A549 (cell line): ENCODE data around the gene CCDC70. TPM values are rescaled to one million over a fixed set of nuclear protein-coding genes. Genes with fewer than 3 reads are reported as not detected.

Experiments used
- ATAC-seq, 2 experiments: fragments of 200-7000 bp in 1 of 2; fragments of >200 bp in 1 of 2; cut with Nextera tagmentation in 1 of 2; cut with Tn5 transposase in 1 of 2; 3 replicates each; pipeline versions ENCODE4 v1.8.0 to v1.9.1; 2018 to 2020; ENCODE audit warnings: mild to moderate bottlenecking in 1 of 2, moderate library complexity in 1 of 2
- CTCF ChIA-PET: fragments of 300-600 bp; sonication (Branson Sonifier 250); formaldehyde crosslinking; extraction: SDS; loops from one replicate; lab custom pipeline; 2021; ENCODE audit warnings: antibody characterized with exemption, inconsistent platforms; lab: Yijun Ruan, JAX
- POLR2A ChIA-PET: fragments of 350-600 bp; formaldehyde crosslinking; extraction: SDS; loops from one replicate; lab custom pipeline; 2021; ENCODE audit warnings: antibody characterized with exemption, inconsistent platforms; lab: Yijun Ruan, JAX
- DNase-seq, 2 experiments: peaks; one replicate each; pipeline versions ENCODE4 v3.0.0 to v3.0.0-alpha.2; 2011 to 2016; ENCODE audit warnings: low read depth in 1 of 2, low spot score in 1 of 2
- FAIRE-seq: peaks from 2 replicates; lab custom pipeline; 2011; peaks lifted over from hg19 to GRCh38; lab: Jason Lieb, UNC
- H3K27ac ChIP-seq, 2 experiments: fragments of >200 bp; sonication (Bioruptor Twin); formaldehyde crosslinking; 3 replicates each; pipeline ENCODE4 v1.5.1; 2016 to 2017
- H3K4me1 ChIP-seq: fragments of >200 bp; sonication (Bioruptor Twin); formaldehyde crosslinking; 3 replicates; pipeline ENCODE4 v1.6.1; 2016
- H3K4me2 ChIP-seq: fragments of >200 bp; sonication (Bioruptor Twin); formaldehyde crosslinking; 3 replicates; pipeline ENCODE4 v1.6.1; 2016
- H3K4me3 ChIP-seq: fragments of >200 bp; sonication (Bioruptor Twin); formaldehyde crosslinking; 3 replicates; pipeline ENCODE4 v1.5.1; 2016
- H3K9me3 ChIP-seq: fragments of >200 bp; sonication (Bioruptor Twin); formaldehyde crosslinking; 3 replicates; pipeline ENCODE4 v1.6.1; 2016
- CBX2 ChIP-seq: fragments of 200-600 bp; sonication (generic); IDR thresholded peaks from 2 replicates; pipeline ENCODE4 v1.6.1; 2016; ENCODE audit warnings: low read depth, mild to moderate bottlenecking, borderline replicate concordance
- CBX8 ChIP-seq: fragments of 200-600 bp; sonication (generic); IDR thresholded peaks from 2 replicates; pipeline ENCODE4 v1.6.1; 2016
- CEBPB ChIP-seq, 2 experiments: fragments of >200 bp in 1 of 2; sonication (Bioruptor Twin) in 1 of 2; formaldehyde crosslinking in 1 of 2; IDR thresholded peaks; 2 replicates each; pipeline ENCODE4 v1.6.1; 2012 to 2016
- CHD2 ChIP-seq: fragments of 150-350 bp; IDR thresholded peaks from 2 replicates; pipeline ENCODE4 v1.6.1; 2014; ENCODE audit warnings: low read length; ENCODE audit not compliant: partially characterized antibody
- CHD4 ChIP-seq: fragments of 200-600 bp; sonication (generic); IDR thresholded peaks from 2 replicates; pipeline ENCODE4 v1.6.1; 2016; ENCODE audit warnings: antibody characterized with exemption, mild to moderate bottlenecking, borderline replicate concordance
- EP300 ChIP-seq, 2 experiments: fragments of >200 bp; sonication (Bioruptor Twin); formaldehyde crosslinking; IDR thresholded peaks; 2 replicates in 1 of 2; 3 replicates in 1 of 2; pipeline ENCODE4 v1.6.1; 2016 to 2017
- FOSB ChIP-seq: fragments of 250-450 bp; sonication (Bioruptor Pico); IDR thresholded peaks from 2 replicates; pipeline ENCODE4 v1.5.0; 2020; ENCODE audit warnings: mild to moderate bottlenecking, moderate library complexity
- FOXS1 ChIP-seq: fragments of 250-450 bp; sonication (Bioruptor Pico); IDR thresholded peaks from 2 replicates; pipeline ENCODE4 v1.5.0; 2020; ENCODE audit warnings: mild to moderate bottlenecking, moderate library complexity
- HEYL ChIP-seq: fragments of 250-450 bp; sonication (Bioruptor Pico); IDR thresholded peaks from 2 replicates; pipeline ENCODE4 v1.8.0; 2021; ENCODE audit warnings: mild to moderate bottlenecking, moderate library complexity
- HOXB5 ChIP-seq: fragments of 250-450 bp; sonication (Bioruptor Pico); IDR thresholded peaks from 2 replicates; pipeline ENCODE4 v1.5.0; 2020; ENCODE audit warnings: mild to moderate bottlenecking, moderate library complexity
- KDM5A ChIP-seq: fragments of 200-600 bp; sonication (generic); IDR thresholded peaks from 2 replicates; pipeline ENCODE4 v1.6.1; 2016; ENCODE audit warnings: antibody characterized with exemption, mild to moderate bottlenecking
- MYC ChIP-seq: IDR thresholded peaks from 2 replicates; pipeline ENCODE4 v1.6.1; 2012; ENCODE audit warnings: mild to moderate bottlenecking, inconsistent platforms, low read length, improper control_type of control experiment, borderline replicate concordance
- RAD21 ChIP-seq, 2 experiments: fragments of >200 bp in 1 of 2; sonication (Bioruptor Twin) in 1 of 2; formaldehyde crosslinking in 1 of 2; IDR thresholded peaks in 1 of 2; conservative IDR thresholded peaks in 1 of 2; 2 replicates in 1 of 2; 3 replicates in 1 of 2; pipeline ENCODE4 v1.6.1; 2012 to 2018; ENCODE audit warnings: inconsistent platforms in 1 of 2
- ZFP36 ChIP-seq: fragments of 450-650 bp; IDR thresholded peaks from 2 replicates; pipeline ENCODE4 v1.6.1; 2014; ENCODE audit warnings: borderline replicate concordance; ENCODE audit not compliant: partially characterized antibody
- WGBS: methylation state at CpG from one replicate; pipeline ENCODE4 v1.1.6; 2017; ENCODE audit errors: missing lambda C conversion rate; 5-methylcytosine and 5-hydroxymethylcytosine counted together
- polyA plus RNA-seq, 4 experiments: library from polyadenylated mRNA; depleted of rRNA in 3 of 4; stranded (reverse); fragments of >200 nt; fragmentation: RNase III in 1 of 4; extraction: RNeasy Plus Mini Kit Qiagen cat#74134 plus additional on column Dnase treatment in 1 of 4; gene quantifications; 2 replicates in 3 of 4; 3 replicates in 1 of 4; pipeline ENCODE4 v1.2.3, GENCODE V29; 2011 to 2017
- TF ChIP-seq, protein P1 (sequence below): fragments of 250-450 bp; sonication (Bioruptor Pico); IDR thresholded peaks from 2 replicates; pipeline ENCODE4 v1.5.0; 2021; ENCODE audit warnings: mild to moderate bottlenecking, moderate library complexity, borderline replicate concordance
- TF ChIP-seq, protein P2 (sequence below): fragments of >200 bp; sonication (Bioruptor Twin); formaldehyde crosslinking; IDR thresholded peaks from 3 replicates; pipeline ENCODE4 v1.6.1; 2016
- TF ChIP-seq, protein P3 (sequence below): IDR thresholded peaks from 2 replicates; pipeline ENCODE4 v1.6.1; 2012
- TF ChIP-seq, protein P4 (sequence below): fragments of >200 bp; sonication (Bioruptor Twin); formaldehyde crosslinking; IDR thresholded peaks from 3 replicates; pipeline ENCODE4 v1.5.1; 2016
- TF ChIP-seq, protein P5 (sequence below): IDR thresholded peaks from 2 replicates; pipeline ENCODE4 v1.6.1; 2012
- TF ChIP-seq, protein P6 (sequence below): IDR thresholded peaks from 2 replicates; pipeline ENCODE4 v1.6.1; 2012; ENCODE audit warnings: low read depth, borderline replicate concordance

The CCDC70 gene
- polyA plus RNA-seq, 2 of the 4 experiments (the other 2 are of a cell fraction): not detected

DNA sequence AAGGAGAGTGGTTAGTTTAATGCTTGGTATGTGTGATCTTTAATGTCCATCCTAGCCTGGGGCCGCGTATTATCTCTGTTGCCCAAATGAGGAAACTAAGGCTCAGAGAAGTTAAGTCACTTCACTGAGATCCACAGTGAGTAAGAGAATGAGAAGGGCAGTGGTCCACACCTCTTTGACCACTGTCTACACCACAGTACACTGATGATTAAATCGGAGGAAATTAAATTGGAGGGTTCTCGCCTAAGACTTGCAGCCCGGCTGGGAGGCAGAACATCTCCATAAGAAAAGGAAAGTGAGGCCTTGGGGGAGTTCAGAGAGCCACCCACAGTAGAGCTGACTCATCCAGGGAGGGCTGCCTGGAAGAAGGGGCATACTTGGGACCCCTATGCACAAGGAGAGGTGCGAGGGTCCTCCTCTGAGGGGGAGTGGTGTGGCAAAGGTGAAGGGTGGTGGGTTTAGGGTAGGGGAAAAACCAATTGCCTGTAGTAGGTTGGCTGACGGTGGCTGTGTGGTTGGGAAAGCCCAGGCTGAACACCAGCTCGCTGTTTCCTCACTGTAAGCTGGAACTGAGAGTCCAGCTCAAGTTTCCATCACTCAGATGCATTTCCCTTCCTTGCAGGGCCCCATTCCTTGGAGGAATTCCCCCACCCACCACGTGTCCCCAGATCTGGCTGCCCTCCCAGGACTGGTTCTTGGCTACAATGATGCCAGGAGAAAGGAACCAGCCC is 42.8 kb upstream of the CCDC70 start:
- POLR2A ChIA-PET: no interaction called here

DNA sequence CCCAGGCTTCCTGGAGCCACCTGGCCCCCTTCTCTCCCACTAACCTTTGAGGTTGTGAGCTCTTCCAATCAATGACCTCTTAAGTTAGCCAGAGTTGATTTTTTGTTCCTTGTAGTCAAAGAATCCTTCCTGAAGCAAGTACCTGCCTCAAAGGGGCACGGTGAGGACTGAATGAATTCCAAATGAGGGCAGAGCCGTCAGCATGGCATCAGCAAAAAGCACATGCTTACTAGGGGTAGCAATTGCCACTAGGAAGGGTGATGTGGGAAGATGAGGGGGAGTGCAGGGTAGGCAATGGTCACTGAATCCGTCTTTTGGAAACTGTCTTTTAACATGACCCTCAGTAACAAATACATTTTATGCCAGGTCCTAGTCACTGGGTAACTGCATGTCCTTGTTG is 42.2 kb upstream of the CCDC70 start:
- H3K4me2 ChIP-seq: no peak overlapping the region
- DNase-seq (no peak), ATAC-seq (no peak), FAIRE-seq (no peak)
- H3K4me3 ChIP-seq: no peak overlapping the region
- no peaks in the 10 kb centered on the region for H3K9me3 ChIP-seq
- peaks cover 13% of the 10 kb centered on the region; the same call in 1 of the 3 replicates for H3K4me1 ChIP-seq
- CTCF ChIA-PET: interaction anchor here (0.6 to 0.9 kb wide), 2 partner anchors 26 to 158 kb away, joined by 3 read pairs; no protein-coding TSS in a partner anchor
- TF ChIP-seq RAD21 (conservative IDR thresholded peaks at IDR 0.05 in 1 of 2, IDR thresholded peaks at IDR 0.05 in 1 of 2) (no peak), HOXB5 (no peak), MYC (no peak), CEBPB (IDR thresholded peaks at IDR 0.05) (no peak), FOXS1 (no peak)
- TF ChIP-seq, protein P1, sequence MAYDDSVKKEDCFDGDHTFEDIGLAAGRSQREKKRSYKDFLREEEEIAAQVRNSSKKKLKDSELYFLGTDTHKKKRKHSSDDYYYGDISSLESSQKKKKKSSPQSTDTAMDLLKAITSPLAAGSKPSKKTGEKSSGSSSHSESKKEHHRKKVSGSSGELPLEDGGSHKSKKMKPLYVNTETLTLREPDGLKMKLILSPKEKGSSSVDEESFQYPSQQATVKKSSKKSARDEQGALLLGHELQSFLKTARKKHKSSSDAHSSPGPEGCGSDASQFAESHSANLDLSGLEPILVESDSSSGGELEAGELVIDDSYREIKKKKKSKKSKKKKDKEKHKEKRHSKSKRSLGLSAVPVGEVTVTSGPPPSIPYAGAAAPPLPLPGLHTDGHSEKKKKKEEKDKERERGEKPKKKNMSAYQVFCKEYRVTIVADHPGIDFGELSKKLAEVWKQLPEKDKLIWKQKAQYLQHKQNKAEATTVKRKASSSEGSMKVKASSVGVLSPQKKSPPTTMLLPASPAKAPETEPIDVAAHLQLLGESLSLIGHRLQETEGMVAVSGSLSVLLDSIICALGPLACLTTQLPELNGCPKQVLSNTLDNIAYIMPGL (CRISPR knock-in tag): no peak
- TF ChIP-seq, protein P2, sequence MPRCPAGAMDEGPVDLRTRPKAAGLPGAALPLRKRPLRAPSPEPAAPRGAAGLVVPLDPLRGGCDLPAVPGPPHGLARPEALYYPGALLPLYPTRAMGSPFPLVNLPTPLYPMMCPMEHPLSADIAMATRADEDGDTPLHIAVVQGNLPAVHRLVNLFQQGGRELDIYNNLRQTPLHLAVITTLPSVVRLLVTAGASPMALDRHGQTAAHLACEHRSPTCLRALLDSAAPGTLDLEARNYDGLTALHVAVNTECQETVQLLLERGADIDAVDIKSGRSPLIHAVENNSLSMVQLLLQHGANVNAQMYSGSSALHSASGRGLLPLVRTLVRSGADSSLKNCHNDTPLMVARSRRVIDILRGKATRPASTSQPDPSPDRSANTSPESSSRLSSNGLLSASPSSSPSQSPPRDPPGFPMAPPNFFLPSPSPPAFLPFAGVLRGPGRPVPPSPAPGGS: no peak
- TF ChIP-seq, all 56 proteins: peak for 0
- no peak overlapping the region for H3K27ac ChIP-seq
- WGBS: 83% methylated on average over 3 of the region's 3 CpGs
- POLR2A ChIA-PET: no interaction called here

More for the DNA sequence above, 42.8 kb upstream of the CCDC70 start:
- TF ChIP-seq KDM5A (no peak), RAD21 (conservative IDR thresholded peaks at IDR 0.05 in 1 of 2, IDR thresholded peaks at IDR 0.05 in 1 of 2) (no peak), MYC (no peak), CBX2 (no peak), FOSB (CRISPR knock-in tag) (no peak), CHD2 (no peak), ZFP36 (no peak), EP300 (IDR thresholded peaks at IDR 0.05) (no peak), CBX8 (no peak), HEYL (CRISPR knock-in tag) (no peak), CHD4 (no peak)
- TF ChIP-seq, protein P3, sequence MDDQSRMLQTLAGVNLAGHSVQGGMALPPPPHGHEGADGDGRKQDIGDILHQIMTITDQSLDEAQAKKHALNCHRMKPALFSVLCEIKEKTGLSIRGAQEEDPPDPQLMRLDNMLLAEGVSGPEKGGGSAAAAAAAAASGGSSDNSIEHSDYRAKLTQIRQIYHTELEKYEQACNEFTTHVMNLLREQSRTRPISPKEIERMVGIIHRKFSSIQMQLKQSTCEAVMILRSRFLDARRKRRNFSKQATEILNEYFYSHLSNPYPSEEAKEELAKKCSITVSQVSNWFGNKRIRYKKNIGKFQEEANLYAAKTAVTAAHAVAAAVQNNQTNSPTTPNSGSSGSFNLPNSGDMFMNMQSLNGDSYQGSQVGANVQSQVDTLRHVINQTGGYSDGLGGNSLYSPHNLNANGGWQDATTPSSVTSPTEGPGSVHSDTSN: no peak
- TF ChIP-seq, protein P4, sequence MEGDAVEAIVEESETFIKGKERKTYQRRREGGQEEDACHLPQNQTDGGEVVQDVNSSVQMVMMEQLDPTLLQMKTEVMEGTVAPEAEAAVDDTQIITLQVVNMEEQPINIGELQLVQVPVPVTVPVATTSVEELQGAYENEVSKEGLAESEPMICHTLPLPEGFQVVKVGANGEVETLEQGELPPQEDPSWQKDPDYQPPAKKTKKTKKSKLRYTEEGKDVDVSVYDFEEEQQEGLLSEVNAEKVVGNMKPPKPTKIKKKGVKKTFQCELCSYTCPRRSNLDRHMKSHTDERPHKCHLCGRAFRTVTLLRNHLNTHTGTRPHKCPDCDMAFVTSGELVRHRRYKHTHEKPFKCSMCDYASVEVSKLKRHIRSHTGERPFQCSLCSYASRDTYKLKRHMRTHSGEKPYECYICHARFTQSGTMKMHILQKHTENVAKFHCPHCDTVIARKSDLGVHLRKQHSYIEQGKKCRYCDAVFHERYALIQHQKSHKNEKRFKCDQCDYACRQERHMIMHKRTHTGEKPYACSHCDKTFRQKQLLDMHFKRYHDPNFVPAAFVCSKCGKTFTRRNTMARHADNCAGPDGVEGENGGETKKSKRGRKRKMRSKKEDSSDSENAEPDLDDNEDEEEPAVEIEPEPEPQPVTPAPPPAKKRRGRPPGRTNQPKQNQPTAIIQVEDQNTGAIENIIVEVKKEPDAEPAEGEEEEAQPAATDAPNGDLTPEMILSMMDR: no peak
- TF ChIP-seq, protein P5, sequence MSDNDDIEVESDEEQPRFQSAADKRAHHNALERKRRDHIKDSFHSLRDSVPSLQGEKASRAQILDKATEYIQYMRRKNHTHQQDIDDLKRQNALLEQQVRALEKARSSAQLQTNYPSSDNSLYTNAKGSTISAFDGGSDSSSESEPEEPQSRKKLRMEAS: no peak
- TF ChIP-seq, protein P1 (CRISPR knock-in tag): no peak
- TF ChIP-seq, protein P6, sequence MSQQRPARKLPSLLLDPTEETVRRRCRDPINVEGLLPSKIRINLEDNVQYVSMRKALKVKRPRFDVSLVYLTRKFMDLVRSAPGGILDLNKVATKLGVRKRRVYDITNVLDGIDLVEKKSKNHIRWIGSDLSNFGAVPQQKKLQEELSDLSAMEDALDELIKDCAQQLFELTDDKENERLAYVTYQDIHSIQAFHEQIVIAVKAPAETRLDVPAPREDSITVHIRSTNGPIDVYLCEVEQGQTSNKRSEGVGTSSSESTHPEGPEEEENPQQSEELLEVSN: no peak
- TF ChIP-seq, protein P2: no peak
- TF ChIP-seq, all 56 proteins: peak for 0
- no peak overlapping the region for H3K4me2 ChIP-seq
- no peaks in the 10 kb centered on the region for H3K9me3 ChIP-seq
- no peak overlapping the region for H3K27ac ChIP-seq
- H3K4me3 ChIP-seq: no peak overlapping the region
- ATAC-seq: no peak
- H3K4me1 ChIP-seq: peaks cover 13% of the 10 kb centered on the region; the same call in 1 of the 3 replicates
- DNase-seq: no peak
- no peak for FAIRE-seq
- 87% methylated on average over 8 of the region's 9 CpGs for WGBS
- CTCF ChIA-PET: interaction anchor here (0.6 to 1.3 kb wide), 2 partner anchors 159 to 309 kb away, joined by 3 to 4 read pairs; no protein-coding TSS in a partner anchor
